Nephron (organoid): ENCODE data around the gene KRT17.

Source experiments
- H3K27ac Mint-ChIP-seq, 3 experiments: 2 replicates each; pipeline ENCODE4 v1.8.0; 2020; ENCODE audit warnings: mixed read lengths in 3 of 3, mild to moderate bottlenecking in 2 of 3, moderate library complexity in 1 of 3
- H3K27me3 Mint-ChIP-seq: 2 replicates; pipeline ENCODE4 v1.8.0; 2021; ENCODE audit warnings: low read depth, mild to moderate bottlenecking, moderate library complexity, mixed read lengths
- H3K36me3 Mint-ChIP-seq: 2 replicates; pipeline ENCODE4 v1.8.0; 2020; ENCODE audit warnings: low read depth, mixed read lengths
- H3K4me1 Mint-ChIP-seq: 2 replicates; pipeline ENCODE4 v1.8.0; 2020; ENCODE audit warnings: mixed read lengths
- H3K4me3 Mint-ChIP-seq, 3 experiments: 2 replicates each; pipeline ENCODE4 v1.8.0; 2020; ENCODE audit warnings: mild to moderate bottlenecking in 3 of 3, mixed read lengths in 3 of 3, moderate library complexity in 2 of 3
- H3K9me3 Mint-ChIP-seq: 2 replicates; pipeline ENCODE4 v1.8.0; 2020; ENCODE audit warnings: mixed read lengths
- CTCF ChIP-seq, 3 experiments: fragments of 200-600 bp; sonication (generic); IDR thresholded peaks; one replicate each; pipeline ENCODE4 v1.5.0; 2021; ENCODE audit warnings: antibody characterized with exemption in 3 of 3; ENCODE audit not compliant: unreplicated experiment in 3 of 3

The KRT17 gene

GRCh38 chr17:41659427-41660212 lies 35.2 kb upstream of the KRT17 start:
- Mint-ChIP-seq H3K27ac (peak overlapping the region in 2 of 3 experiments; percentile 40 to 50), H3K4me3 (no peak overlapping the region), H3K9me3 (no peaks in the 10 kb centered on the region), H3K4me1 (peaks cover 23% of the 10 kb centered on the region), H3K27me3 (peaks cover 14% of the 10 kb centered on the region), H3K36me3 (no peaks in the 10 kb centered on the region)
- TF ChIP-seq CTCF (IDR thresholded peaks at IDR 0.05; ENCODE audit: unreplicated experiment in 3 of 3), result no peak

- Mint-ChIP-seq H3K4me1 (peaks cover 23% of the 10 kb centered on the region), H3K9me3 (no peaks in the 10 kb centered on the region), H3K27me3 (peaks cover 14% of the 10 kb centered on the region), H3K27ac (no peak overlapping the region), H3K36me3 (no peaks in the 10 kb centered on the region), H3K4me3 (no peak overlapping the region)
- no peak for TF ChIP-seq CTCF (IDR thresholded peaks at IDR 0.05; ENCODE audit: unreplicated experiment in 3 of 3)
Measured at GRCh38 chr17:41658846-41659245, 34.5 kb upstream of the KRT17 start.

- Mint-ChIP-seq H3K36me3 (no peaks in the 10 kb centered on the region), H3K4me1 (peaks cover 23% of the 10 kb centered on the region), H3K9me3 (no peaks in the 10 kb centered on the region), H3K4me3 (no peak overlapping the region), H3K27ac (peak overlapping the region in 2 of 3 experiments; percentile 74 to 75), H3K27me3 (peaks cover 9% of the 10 kb centered on the region)
- TF ChIP-seq CTCF (IDR thresholded peaks at IDR 0.05; ENCODE audit: unreplicated experiment in 3 of 3), result no peak
Measured at GRCh38 chr17:41657936-41658335, 33.6 kb upstream of the KRT17 start.

GRCh38 chr17:41657176-41657754 lies 32.9 kb upstream of the KRT17 start:
- H3K4me3 Mint-ChIP-seq, result no peak overlapping the region
- H3K27me3 Mint-ChIP-seq, result peaks cover 9% of the 10 kb centered on the region
- no peaks in the 10 kb centered on the region for H3K36me3 Mint-ChIP-seq

GRCh38 chr17:41656249-41657023 lies 32.1 kb upstream of the KRT17 start:
- H3K4me1 Mint-ChIP-seq, result peaks cover 30% of the 10 kb centered on the region
- peak overlapping the region; percentile 85 to 92 (median 89) for H3K27ac Mint-ChIP-seq
- no peak for TF ChIP-seq CTCF (IDR thresholded peaks at IDR 0.05; ENCODE audit: unreplicated experiment in 3 of 3)
- no peak overlapping the region for H3K4me3 Mint-ChIP-seq
- H3K27me3 Mint-ChIP-seq, result peaks cover 9% of the 10 kb centered on the region
- no peaks in the 10 kb centered on the region for H3K36me3 Mint-ChIP-seq
- H3K9me3 Mint-ChIP-seq, result no peaks in the 10 kb centered on the region

More at GRCh38 chr17:41657176-41657754, 32.9 kb upstream of the KRT17 start:
- TF ChIP-seq CTCF (IDR thresholded peaks at IDR 0.05; ENCODE audit: unreplicated experiment in 3 of 3), result no peak
- peaks cover 23% of the 10 kb centered on the region for H3K4me1 Mint-ChIP-seq
- H3K9me3 Mint-ChIP-seq, result no peaks in the 10 kb centered on the region
- H3K27ac Mint-ChIP-seq, result peak overlapping the region in 2 of 3 experiments; percentile 74 to 75
